Measurements from ENCODE around the gene SOX14. TPM values are rescaled to one million over a fixed set of nuclear protein-coding genes. Genes with fewer than 3 reads are reported as not detected.

The SOX14 gene
- total and polyA plus RNA-seq, 2 donors (not counting 1 experiment from before 2014, with no cell fraction given) = not detected

DNA sequence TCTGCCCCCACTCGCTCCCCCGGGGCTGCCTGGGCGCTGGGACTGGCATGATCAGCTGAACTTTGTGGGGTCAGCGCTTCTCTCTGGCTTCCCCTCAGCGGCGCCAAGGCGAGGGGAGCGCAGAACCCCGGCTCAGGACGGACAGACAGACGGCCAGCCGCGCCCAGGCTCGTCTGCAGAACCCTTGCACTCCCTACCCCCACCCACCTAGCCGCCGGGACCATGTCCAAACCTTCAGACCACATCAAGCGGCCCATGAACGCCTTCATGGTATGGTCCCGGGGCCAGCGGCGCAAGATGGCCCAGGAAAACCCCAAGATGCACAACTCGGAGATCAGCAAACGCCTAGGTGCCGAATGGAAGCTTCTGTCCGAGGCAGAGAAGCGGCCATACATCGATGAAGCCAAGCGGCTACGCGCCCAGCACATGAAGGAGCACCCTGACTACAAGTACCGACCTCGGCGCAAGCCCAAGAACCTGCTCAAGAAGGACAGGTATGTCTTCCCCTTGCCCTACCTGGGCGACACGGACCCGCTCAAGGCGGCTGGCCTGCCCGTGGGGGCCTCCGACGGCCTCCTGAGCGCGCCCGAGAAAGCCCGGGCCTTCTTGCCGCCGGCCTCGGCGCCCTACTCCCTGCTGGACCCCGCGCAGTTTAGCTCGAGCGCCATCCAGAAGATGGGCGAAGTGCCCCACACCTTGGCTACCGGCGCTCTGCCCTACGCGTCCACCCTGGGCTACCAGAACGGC is 621 bp downstream of the SOX14 start:
- no peak overlapping the region for H3K27ac Mint-ChIP-seq
- H3K36me3 ChIP-seq (replicated peaks in 1 of 2; ENCODE audit: control extremely low read depth in 1 of 2, control insufficient read depth in 1 of 2, extremely low read depth in 1 of 2, insufficient read depth in 2 of 2, low read length in 1 of 2) = no peaks in the 10 kb centered on the region
- H3K27me3 Mint-ChIP-seq = peaks cover 70% of the 10 kb centered on the region
- H3K27ac ChIP-seq (ENCODE audit: low read length in 2 of 2) = no peak overlapping the region
- no peak overlapping the region for H3K9ac ChIP-seq (ENCODE audit: low read length)
- H4K20me1 ChIP-seq (ENCODE audit: control insufficient read depth, insufficient read depth, low read length, poor library complexity, severe bottlenecking) = no peaks in the 10 kb centered on the region
- no peaks in the 10 kb centered on the region for H3K9me3 Mint-ChIP-seq (ENCODE audit: insufficient read depth)
- TF ChIP-seq, protein P1, sequence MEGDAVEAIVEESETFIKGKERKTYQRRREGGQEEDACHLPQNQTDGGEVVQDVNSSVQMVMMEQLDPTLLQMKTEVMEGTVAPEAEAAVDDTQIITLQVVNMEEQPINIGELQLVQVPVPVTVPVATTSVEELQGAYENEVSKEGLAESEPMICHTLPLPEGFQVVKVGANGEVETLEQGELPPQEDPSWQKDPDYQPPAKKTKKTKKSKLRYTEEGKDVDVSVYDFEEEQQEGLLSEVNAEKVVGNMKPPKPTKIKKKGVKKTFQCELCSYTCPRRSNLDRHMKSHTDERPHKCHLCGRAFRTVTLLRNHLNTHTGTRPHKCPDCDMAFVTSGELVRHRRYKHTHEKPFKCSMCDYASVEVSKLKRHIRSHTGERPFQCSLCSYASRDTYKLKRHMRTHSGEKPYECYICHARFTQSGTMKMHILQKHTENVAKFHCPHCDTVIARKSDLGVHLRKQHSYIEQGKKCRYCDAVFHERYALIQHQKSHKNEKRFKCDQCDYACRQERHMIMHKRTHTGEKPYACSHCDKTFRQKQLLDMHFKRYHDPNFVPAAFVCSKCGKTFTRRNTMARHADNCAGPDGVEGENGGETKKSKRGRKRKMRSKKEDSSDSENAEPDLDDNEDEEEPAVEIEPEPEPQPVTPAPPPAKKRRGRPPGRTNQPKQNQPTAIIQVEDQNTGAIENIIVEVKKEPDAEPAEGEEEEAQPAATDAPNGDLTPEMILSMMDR (IDR thresholded peaks at IDR 0.05) = no peak
- TF ChIP-seq EZH2 (IDR thresholded peaks at IDR 0.05; ENCODE audit: borderline replicate concordance, insufficient read depth, low read depth, low read length, poor library complexity, severe bottlenecking) = no peak
- H3K27me3 ChIP-seq (replicated peaks in 1 of 4; ENCODE audit: control extremely low read depth in 1 of 4, control insufficient read depth in 3 of 4, insufficient read depth in 4 of 4, low read length in 3 of 4) = peaks cover 0 to 77% (median 28%) of the 10 kb centered on the region in 4 experiments
- H3K4me2 ChIP-seq (replicated peaks; ENCODE audit: low read depth, low read length, poor library complexity, severe bottlenecking) = no peak overlapping the region
- ChIA-PET CTCF (no interaction called here), POLR2A (no interaction called here)
- H3K9me3 ChIP-seq (ENCODE audit: control extremely low read depth in 1 of 3, control insufficient read depth in 2 of 3, insufficient read depth in 1 of 3, low read length in 2 of 3) = peaks cover 0 to 58% (median 0%) of the 10 kb centered on the region in 3 donors
- no peak overlapping the region for H3K4me3 Mint-ChIP-seq
- no peak for ATAC-seq (ENCODE audit: low read depth)
- 15% methylated on average over 58 of the region's 58 CpGs for WGBS (ENCODE audit: insufficient coverage)
- H3K79me2 ChIP-seq (ENCODE audit: control insufficient read depth, insufficient read depth, low read length) = no peaks in the 10 kb centered on the region
- no peak overlapping the region for H2AFZ ChIP-seq (ENCODE audit: insufficient read depth, low read depth, low read length, poor library complexity, severe bottlenecking)
- H3K4me1 ChIP-seq (ENCODE audit: control insufficient read depth in 2 of 2, insufficient read depth in 2 of 2, low read length in 2 of 2) = no peaks in the 10 kb centered on the region
- no peak for DNase-seq
- no peak overlapping the region for H3K4me3 ChIP-seq (ENCODE audit: control extremely low read depth in 1 of 5, extremely low read depth in 1 of 5, insufficient read depth in 1 of 5, low read depth in 2 of 5, low read length in 4 of 5)
- peaks cover 1% of the 10 kb centered on the region for H3K4me1 Mint-ChIP-seq
- intact Hi-C loops (cut with micrococcal nuclease) = no loop called here

DNA sequence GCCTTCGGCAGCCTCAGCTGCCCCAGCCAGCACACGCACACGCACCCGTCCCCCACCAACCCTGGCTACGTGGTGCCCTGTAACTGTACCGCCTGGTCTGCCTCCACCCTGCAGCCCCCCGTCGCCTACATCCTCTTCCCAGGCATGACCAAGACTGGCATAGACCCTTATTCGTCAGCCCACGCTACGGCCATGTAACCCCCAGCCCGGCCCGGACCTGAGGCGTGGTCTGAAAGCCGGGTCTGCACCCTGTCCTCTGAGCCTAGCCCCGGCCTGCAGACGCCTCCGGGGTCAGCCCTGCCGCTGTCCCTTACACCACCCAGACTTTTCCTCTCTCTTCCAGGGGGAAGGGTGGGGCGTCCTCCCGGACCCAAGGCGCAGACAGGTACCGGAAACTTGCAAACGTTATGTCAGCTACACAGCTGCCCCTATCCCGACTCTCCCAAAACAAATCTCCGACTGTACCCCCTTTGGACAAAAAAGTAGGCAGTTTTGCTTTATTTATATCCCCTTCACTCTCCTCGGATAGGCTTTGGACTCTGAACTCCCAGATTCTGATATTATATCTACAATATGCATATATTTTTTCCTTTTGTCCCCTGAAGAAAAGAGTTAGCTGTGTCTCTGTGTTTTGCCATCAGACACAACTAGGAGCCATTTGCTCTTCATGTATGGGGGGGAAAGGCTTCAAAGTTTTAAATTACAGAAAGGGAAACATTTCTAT is 1.4 kb downstream of the SOX14 start:
- Mint-ChIP-seq H3K4me3 (no peak overlapping the region), H3K9me3 (ENCODE audit: insufficient read depth) (no peaks in the 10 kb centered on the region), H3K4me1 (peaks cover 1% of the 10 kb centered on the region), H3K27ac (no peak overlapping the region), H3K27me3 (peaks cover 70% of the 10 kb centered on the region)
- H3K36me3 ChIP-seq (replicated peaks in 1 of 2; ENCODE audit: control extremely low read depth in 1 of 2, control insufficient read depth in 1 of 2, extremely low read depth in 1 of 2, insufficient read depth in 2 of 2, low read length in 1 of 2) = no peaks in the 10 kb centered on the region
- peaks cover 0 to 81% (median 32%) of the 10 kb centered on the region in 4 experiments for H3K27me3 ChIP-seq (replicated peaks in 1 of 4; ENCODE audit: control extremely low read depth in 1 of 4, control insufficient read depth in 3 of 4, insufficient read depth in 4 of 4, low read length in 3 of 4)
- ATAC-seq (ENCODE audit: low read depth) = no peak
- POLR2A ChIA-PET = no interaction called here
- TF ChIP-seq, protein P1 (IDR thresholded peaks at IDR 0.05) = no peak
- TF ChIP-seq EZH2 (IDR thresholded peaks at IDR 0.05; ENCODE audit: borderline replicate concordance, insufficient read depth, low read depth, low read length, poor library complexity, severe bottlenecking) = no peak
- H3K4me2 ChIP-seq (replicated peaks; ENCODE audit: low read depth, low read length, poor library complexity, severe bottlenecking) = no peak overlapping the region
- CTCF ChIA-PET = no interaction called here
- 15% methylated on average over 22 of the region's 27 CpGs for WGBS (ENCODE audit: insufficient coverage)
- no peak overlapping the region for H3K9ac ChIP-seq (ENCODE audit: low read length)
- intact Hi-C loops (cut with micrococcal nuclease) = no loop called here
- H3K4me1 ChIP-seq (ENCODE audit: control insufficient read depth in 2 of 2, insufficient read depth in 2 of 2, low read length in 2 of 2) = no peaks in the 10 kb centered on the region
- H2AFZ ChIP-seq (ENCODE audit: insufficient read depth, low read depth, low read length, poor library complexity, severe bottlenecking) = no peak overlapping the region
- no peak overlapping the region for H3K27ac ChIP-seq (ENCODE audit: low read length in 2 of 2)
- H3K4me3 ChIP-seq (ENCODE audit: control extremely low read depth in 1 of 5, extremely low read depth in 1 of 5, insufficient read depth in 1 of 5, low read depth in 2 of 5, low read length in 4 of 5) = no peak overlapping the region
- DNase-seq = no peak
- no peaks in the 10 kb centered on the region for H3K79me2 ChIP-seq (ENCODE audit: control insufficient read depth, insufficient read depth, low read length)
- no peaks in the 10 kb centered on the region for H4K20me1 ChIP-seq (ENCODE audit: control insufficient read depth, insufficient read depth, low read length, poor library complexity, severe bottlenecking)
- peaks cover 0 to 61% (median 0%) of the 10 kb centered on the region in 3 donors for H3K9me3 ChIP-seq (ENCODE audit: control extremely low read depth in 1 of 3, control insufficient read depth in 2 of 3, insufficient read depth in 1 of 3, low read length in 2 of 3)
